ENCODE measurements around the gene RIMBP2.

RIMBP2 gene

DNA sequence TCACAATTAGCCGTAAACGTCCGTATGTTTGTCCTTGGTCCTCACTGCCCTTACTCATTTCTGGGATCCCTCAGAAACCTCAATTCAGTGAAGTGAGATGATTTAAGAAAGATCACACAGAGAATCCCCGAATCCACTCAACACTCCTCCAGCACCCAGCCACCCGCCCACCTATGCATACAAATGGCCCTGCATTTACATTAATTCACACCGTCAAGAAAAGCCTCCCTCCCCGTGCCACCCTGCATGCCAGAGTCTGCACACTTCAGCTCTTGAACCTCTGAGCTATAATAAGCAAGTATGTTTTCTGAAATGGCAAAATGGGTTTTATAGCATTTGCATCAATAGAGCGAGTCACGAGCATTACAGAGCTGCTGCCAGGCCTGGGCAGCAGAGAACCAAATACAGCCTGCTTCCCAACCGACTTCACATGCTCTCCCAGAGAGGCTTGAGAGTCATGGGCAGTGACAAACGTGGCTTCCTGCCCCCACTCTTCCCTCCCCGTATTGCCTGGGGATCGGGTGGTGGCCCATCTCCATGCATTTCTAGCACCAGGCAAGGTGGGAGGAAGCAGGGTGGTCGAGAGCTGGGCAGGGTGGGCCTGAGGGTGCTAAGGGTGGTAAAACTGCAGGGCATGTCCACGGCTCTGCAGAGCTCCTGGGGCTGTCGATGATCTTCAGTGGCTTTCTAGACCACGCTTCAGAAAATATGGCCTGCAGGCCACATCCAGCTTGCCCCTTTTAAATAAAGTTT, 177.6 kb downstream of the RIMBP2 start:
- H3K4me3 ChIP-seq (ENCODE audit: low read depth, low read length): no peak overlapping the region
- TF ChIP-seq CTCF (IDR thresholded peaks at IDR 0.05; ENCODE audit: borderline replicate concordance, insufficient read depth, low read depth, low read length): no peak

DNA sequence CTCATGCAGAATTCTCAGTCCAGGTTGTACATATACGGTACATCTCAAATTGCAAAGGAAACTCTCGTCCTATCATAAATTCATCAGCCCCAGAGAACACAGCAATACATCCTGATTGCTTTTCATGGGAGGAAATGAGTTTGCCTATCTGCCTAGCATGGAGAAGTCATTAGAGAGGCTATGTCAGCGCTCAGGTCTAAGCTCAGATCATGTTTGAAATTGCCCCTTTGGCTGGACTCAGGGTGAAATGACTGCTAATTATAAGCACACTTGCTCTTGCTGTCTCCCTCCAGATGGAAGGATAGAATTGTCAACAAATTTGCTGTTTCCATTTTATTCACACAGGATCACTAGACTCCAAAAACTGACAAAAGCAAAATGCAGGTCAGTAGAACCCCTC, 178.4 kb downstream of the RIMBP2 start:
- TF ChIP-seq CTCF (IDR thresholded peaks at IDR 0.05; ENCODE audit: borderline replicate concordance, insufficient read depth, low read depth, low read length): no peak
- H3K4me3 ChIP-seq (ENCODE audit: low read depth, low read length): no peak overlapping the region

- H3K4me3 ChIP-seq (ENCODE audit: low read depth, low read length): no peak overlapping the region
- no peak for TF ChIP-seq CTCF (IDR thresholded peaks at IDR 0.05; ENCODE audit: borderline replicate concordance, insufficient read depth, low read depth, low read length)
Measured at GRCh38 chr12:130537051-130537450, 179.0 kb downstream of the RIMBP2 start.

DNA sequence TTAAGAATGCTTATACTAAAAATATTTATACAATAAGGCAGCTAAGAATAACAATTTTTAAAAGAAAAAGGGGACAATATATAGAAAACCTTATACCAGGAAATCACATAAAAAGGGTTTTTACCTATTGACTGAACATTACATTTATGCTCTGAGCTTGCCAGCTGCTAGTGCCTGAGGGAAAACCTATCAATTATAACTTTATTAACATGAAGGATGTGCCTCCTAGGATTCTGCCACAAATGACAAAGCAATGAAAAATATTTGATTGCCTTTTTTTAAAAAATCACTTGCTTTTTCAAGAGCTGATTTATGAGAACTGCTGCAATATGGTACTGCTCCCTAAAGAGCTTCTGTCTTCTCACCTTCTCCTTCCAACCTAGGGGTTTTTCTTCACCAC, 185.7 kb downstream of the RIMBP2 start:
- H3K4me3 ChIP-seq (ENCODE audit: low read depth, low read length): no peak overlapping the region
- no peak for TF ChIP-seq CTCF (IDR thresholded peaks at IDR 0.05; ENCODE audit: borderline replicate concordance, insufficient read depth, low read depth, low read length)

DNA sequence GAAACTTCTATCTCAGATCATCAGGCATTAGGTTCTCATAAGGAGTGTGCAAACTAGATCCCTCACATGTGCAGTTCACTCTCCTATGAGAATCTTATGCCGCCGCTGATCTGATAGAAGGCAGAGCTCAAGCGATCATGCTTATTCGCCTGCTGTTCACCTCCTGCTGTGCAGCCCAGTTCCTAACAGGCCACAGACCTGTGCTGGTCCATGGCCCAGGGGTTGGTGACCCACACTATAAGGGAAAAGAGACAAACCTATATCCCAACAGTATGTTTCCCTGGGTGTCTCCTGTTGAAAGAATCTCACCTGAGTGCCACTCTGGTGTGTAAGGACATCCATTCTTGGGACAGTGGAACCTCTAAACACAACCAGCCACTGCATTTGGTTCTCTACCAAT, 186.3 kb downstream of the RIMBP2 start:
- H3K4me3 ChIP-seq (ENCODE audit: low read depth, low read length): no peak overlapping the region
- TF ChIP-seq CTCF (IDR thresholded peaks at IDR 0.05; ENCODE audit: borderline replicate concordance, insufficient read depth, low read depth, low read length): no peak

GRCh38 chr12:130527239-130527638, 188.9 kb downstream of the RIMBP2 start:
- no peak for TF ChIP-seq CTCF (IDR thresholded peaks at IDR 0.05; ENCODE audit: borderline replicate concordance, insufficient read depth, low read depth, low read length)

DNA sequence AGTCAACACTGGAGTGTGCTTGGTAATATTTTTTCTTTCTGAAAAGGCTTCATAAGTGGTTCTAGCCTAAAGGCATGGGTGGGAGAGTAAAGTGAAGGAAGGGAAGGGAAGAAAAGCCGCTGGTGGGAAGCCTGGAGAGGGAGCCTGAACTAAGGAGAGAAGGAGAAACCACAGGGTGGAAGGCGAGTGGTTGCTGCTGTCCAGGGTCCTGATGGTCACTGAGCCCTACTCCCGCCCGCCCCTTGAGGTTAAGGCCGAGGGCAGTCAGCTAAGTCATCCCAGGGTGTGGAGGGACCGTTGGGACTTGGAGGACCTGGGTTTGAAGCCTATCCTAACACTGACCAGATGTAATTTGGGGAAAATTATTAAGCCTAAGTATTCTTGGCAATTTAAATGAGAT, 189.3 kb downstream of the RIMBP2 start:
- TF ChIP-seq CTCF (IDR thresholded peaks at IDR 0.05; ENCODE audit: borderline replicate concordance, insufficient read depth, low read depth, low read length): no peak
- no peak overlapping the region for H3K4me3 ChIP-seq (ENCODE audit: low read depth, low read length)

More at GRCh38 chr12:130527239-130527638, 188.9 kb downstream of the RIMBP2 start:
- H3K4me3 ChIP-seq (ENCODE audit: low read depth, low read length): no peak overlapping the region

All from GM12875 (cell line).